Measurements from ENCODE around the gene CDK18.

The CDK18 gene

DNA sequence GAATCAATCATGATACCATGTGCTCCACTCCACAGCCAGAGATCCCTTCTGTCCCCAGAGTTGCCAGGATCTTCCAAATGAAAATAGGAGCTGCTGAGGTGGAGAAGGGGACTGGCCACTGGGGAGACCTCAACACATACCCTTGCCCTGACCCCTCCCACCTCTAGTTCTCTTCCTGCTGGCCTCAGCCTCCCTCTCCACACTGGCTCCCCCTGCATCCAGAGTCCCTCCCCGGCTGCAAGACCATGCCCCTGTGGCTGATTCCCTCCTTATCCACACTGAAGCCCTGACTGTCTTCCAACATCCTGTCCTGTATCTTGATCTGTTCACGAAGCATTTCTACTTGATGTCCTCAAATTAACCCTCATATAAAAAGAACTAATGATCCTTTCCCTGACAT is 21.1 kb upstream of the CDK18 start:
- no peaks in the 10 kb centered on the region for H3K79me2 ChIP-seq (ENCODE audit: insufficient read depth, low read depth)
- H3K9ac ChIP-seq: no peak overlapping the region
- no peaks in the 10 kb centered on the region for H3K36me3 ChIP-seq (ENCODE audit: insufficient read depth)
- H3K27me3 ChIP-seq (ENCODE audit: insufficient read depth, low read depth): no peaks in the 10 kb centered on the region
- H3K4me3 ChIP-seq (IDR thresholded peaks at IDR 0.05; ENCODE audit: insufficient read depth, low read depth, low read length): no peak overlapping the region
- H3K4me1 ChIP-seq (ENCODE audit: low read depth, poor library complexity, severe bottlenecking): peaks cover 54% of the 10 kb centered on the region
- no peak overlapping the region; the same call in 1 of the 2 replicates for H3K27ac ChIP-seq
- TF ChIP-seq, protein P1, sequence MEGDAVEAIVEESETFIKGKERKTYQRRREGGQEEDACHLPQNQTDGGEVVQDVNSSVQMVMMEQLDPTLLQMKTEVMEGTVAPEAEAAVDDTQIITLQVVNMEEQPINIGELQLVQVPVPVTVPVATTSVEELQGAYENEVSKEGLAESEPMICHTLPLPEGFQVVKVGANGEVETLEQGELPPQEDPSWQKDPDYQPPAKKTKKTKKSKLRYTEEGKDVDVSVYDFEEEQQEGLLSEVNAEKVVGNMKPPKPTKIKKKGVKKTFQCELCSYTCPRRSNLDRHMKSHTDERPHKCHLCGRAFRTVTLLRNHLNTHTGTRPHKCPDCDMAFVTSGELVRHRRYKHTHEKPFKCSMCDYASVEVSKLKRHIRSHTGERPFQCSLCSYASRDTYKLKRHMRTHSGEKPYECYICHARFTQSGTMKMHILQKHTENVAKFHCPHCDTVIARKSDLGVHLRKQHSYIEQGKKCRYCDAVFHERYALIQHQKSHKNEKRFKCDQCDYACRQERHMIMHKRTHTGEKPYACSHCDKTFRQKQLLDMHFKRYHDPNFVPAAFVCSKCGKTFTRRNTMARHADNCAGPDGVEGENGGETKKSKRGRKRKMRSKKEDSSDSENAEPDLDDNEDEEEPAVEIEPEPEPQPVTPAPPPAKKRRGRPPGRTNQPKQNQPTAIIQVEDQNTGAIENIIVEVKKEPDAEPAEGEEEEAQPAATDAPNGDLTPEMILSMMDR (conservative IDR thresholded peaks at IDR 0.05; ENCODE audit: low read depth, low read length): no peak
- H4K20me1 ChIP-seq (ENCODE audit: insufficient read depth): no peaks in the 10 kb centered on the region
- H3K4me2 ChIP-seq: no peak overlapping the region
- H2AFZ ChIP-seq (ENCODE audit: low read depth): no peak overlapping the region

- TF ChIP-seq, protein P1 (conservative IDR thresholded peaks at IDR 0.05; ENCODE audit: low read depth, low read length): peak; percentile 98
- H3K4me2 ChIP-seq: peak overlapping the region; percentile 34; the same call in 1 of the 2 replicates
- peak overlapping the region; percentile 27; the same call in 1 of the 2 replicates for H2AFZ ChIP-seq (ENCODE audit: low read depth)
- H3K36me3 ChIP-seq (ENCODE audit: insufficient read depth): no peaks in the 10 kb centered on the region
- no peak overlapping the region for H3K4me3 ChIP-seq (IDR thresholded peaks at IDR 0.05; ENCODE audit: insufficient read depth, low read depth, low read length)
- H3K27me3 ChIP-seq (ENCODE audit: insufficient read depth, low read depth): no peaks in the 10 kb centered on the region
- peaks cover 36% of the 10 kb centered on the region for H3K4me1 ChIP-seq (ENCODE audit: low read depth, poor library complexity, severe bottlenecking)
- no peak overlapping the region for H3K9ac ChIP-seq
- no peaks in the 10 kb centered on the region for H4K20me1 ChIP-seq (ENCODE audit: insufficient read depth)
- H3K79me2 ChIP-seq (ENCODE audit: insufficient read depth, low read depth): no peaks in the 10 kb centered on the region
- H3K27ac ChIP-seq: no peak overlapping the region
Observed at GRCh38 chr1:205484985-205485967, 19.2 kb upstream of the CDK18 start.

- Histone ChIP-seq H3K27me3 (ENCODE audit: insufficient read depth, low read depth) (no peaks in the 10 kb centered on the region; the same call in 1 of the 2 replicates), H3K9ac (no peak overlapping the region)
- TF ChIP-seq, protein P1 (conservative IDR thresholded peaks at IDR 0.05; ENCODE audit: low read depth, low read length): no peak
Observed at GRCh38 chr1:205486258-205486657, 18.2 kb upstream of the CDK18 start.

DNA sequence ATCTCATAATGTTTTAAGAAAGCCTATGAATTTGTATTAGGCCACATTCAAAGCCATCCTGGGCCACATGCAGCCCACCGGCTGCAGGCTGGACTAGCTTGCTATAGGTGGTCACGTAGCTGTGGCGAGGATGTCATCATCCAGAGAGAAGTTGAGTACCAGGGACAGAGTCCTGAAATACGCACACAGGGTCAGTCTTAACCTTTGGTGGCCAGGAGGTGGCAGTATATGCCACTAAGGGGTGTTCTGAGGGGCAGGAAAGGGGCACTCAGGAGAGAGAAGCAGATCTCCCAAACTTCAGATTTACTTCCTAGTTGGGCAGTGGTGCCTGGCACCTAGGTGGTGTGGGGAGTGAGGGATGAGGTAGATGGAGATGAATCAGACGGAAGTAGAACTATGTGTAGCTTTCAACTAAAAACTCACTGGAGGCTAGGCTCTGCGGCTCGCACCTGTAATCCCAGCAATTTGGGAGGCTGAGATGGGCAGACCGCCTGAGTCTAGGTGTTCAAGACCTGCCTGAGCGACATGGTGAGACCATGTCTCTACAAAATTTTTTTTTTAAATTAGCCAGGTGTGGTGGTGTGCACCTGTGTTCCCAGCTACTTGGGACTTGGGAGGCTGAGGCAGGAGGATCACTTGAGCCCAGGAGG is 16.3 kb upstream of the CDK18 start:
- H3K4me3 ChIP-seq (IDR thresholded peaks at IDR 0.05; ENCODE audit: insufficient read depth, low read depth, low read length): no peak overlapping the region

More at GRCh38 chr1:205486258-205486657, 18.2 kb upstream of the CDK18 start:
- no peak overlapping the region for H2AFZ ChIP-seq (ENCODE audit: low read depth)
- no peak overlapping the region for H3K4me2 ChIP-seq
- H3K27ac ChIP-seq: no peak overlapping the region
- H3K36me3 ChIP-seq (ENCODE audit: insufficient read depth): no peaks in the 10 kb centered on the region
- no peaks in the 10 kb centered on the region for H3K79me2 ChIP-seq (ENCODE audit: insufficient read depth, low read depth)
- H4K20me1 ChIP-seq (ENCODE audit: insufficient read depth): no peaks in the 10 kb centered on the region
- no peak overlapping the region for H3K4me3 ChIP-seq (IDR thresholded peaks at IDR 0.05; ENCODE audit: insufficient read depth, low read depth, low read length)
- H3K4me1 ChIP-seq (ENCODE audit: low read depth, poor library complexity, severe bottlenecking): peaks cover 28% of the 10 kb centered on the region

More for the DNA sequence above, 16.3 kb upstream of the CDK18 start:
- TF ChIP-seq, protein P1 (conservative IDR thresholded peaks at IDR 0.05; ENCODE audit: low read depth, low read length): peak; percentile 97
- Histone ChIP-seq H4K20me1 (ENCODE audit: insufficient read depth) (no peaks in the 10 kb centered on the region), H3K36me3 (ENCODE audit: insufficient read depth) (no peaks in the 10 kb centered on the region), H3K4me1 (ENCODE audit: low read depth, poor library complexity, severe bottlenecking) (peaks cover 11% of the 10 kb centered on the region), H3K4me2 (no peak overlapping the region), H3K27ac (no peak overlapping the region), H3K9ac (no peak overlapping the region), H2AFZ (ENCODE audit: low read depth) (no peak overlapping the region), H3K79me2 (ENCODE audit: insufficient read depth, low read depth) (no peaks in the 10 kb centered on the region), H3K27me3 (ENCODE audit: insufficient read depth, low read depth) (no peaks in the 10 kb centered on the region; the same call in 1 of the 2 replicates)
